Measurements from ENCODE around the gene RPGRIP1.
"Not testable (repeated sequence)": the region's sequence is repeated elsewhere in the genome, so short reads cannot be mapped to it uniquely, and the experiment has no call there.

Gene RPGRIP1

DNA sequence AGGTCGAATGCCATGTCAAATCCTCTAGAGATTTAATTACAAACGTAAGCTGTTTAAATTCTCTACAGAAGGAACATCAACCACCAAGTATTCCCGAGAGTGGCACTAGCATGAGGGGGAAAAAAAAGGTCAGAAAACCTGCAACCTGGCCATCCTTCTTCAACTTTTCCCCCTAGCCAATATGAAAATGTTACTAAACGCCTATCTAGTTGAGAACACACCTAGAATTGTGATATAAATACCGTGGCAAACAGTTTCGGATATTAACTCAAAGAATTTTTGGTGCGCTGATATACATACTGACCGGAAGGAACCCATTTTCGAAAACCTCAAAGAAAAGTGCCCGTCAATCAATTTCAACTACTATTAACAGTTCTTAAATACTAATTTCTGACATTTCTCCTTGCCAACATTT is 12.4 kb upstream of the RPGRIP1 start:
- H3K27ac Mint-ChIP-seq = peak overlapping the region; percentile 98
- H3K36me3 Mint-ChIP-seq (ENCODE audit: low read depth) = peaks cover 64% of the 10 kb centered on the region
- H3K4me1 Mint-ChIP-seq (ENCODE audit: low read depth) = peaks cover 54% of the 10 kb centered on the region
- intact Hi-C loops (cut with micrococcal nuclease) = no loop called here
- no peaks in the 10 kb centered on the region for H3K9me3 Mint-ChIP-seq
- no peaks in the 10 kb centered on the region for H3K27me3 Mint-ChIP-seq
- H3K4me3 Mint-ChIP-seq = peak overlapping the region; percentile 72

DNA sequence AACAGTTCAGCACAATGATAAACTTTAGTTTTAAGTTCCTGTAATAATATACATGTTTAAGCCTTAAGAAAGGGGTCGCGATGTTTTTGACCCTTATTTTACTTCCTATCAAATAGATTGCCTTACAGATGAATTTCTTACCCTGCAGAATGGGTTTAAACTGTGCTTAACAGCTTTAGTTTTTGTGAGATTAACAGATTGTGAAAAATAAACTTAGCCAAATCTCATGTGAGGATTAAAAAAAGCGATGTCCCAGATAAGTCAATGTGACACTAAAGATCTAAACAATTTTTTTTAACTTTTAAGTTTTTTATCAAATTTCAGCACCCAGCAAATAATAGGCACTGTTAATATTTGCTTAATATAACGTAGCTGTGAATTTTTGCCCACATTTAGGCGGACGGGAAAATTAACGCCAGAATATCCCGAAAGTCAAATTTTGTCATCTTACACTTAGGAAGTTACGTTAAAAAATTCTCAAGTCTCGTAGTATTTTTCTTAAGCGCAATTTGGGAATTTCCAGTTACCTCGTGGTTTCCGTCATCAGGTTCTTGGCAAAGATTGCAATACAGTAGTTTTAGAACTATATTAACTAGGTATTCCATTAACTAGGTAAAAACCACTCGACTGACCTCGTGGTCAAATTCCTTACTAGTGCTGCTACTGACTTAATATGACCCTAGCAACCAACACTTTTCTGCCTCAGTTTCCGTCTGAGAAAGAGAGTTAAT is 11.8 kb upstream of the RPGRIP1 start:
- peaks cover 58% of the 10 kb centered on the region for H3K36me3 Mint-ChIP-seq (ENCODE audit: low read depth)
- H3K4me3 Mint-ChIP-seq = peak overlapping the region; percentile 72
- no peaks in the 10 kb centered on the region for H3K27me3 Mint-ChIP-seq
- H3K9me3 Mint-ChIP-seq = no peaks in the 10 kb centered on the region
- H3K4me1 Mint-ChIP-seq (ENCODE audit: low read depth) = peaks cover 50% of the 10 kb centered on the region
- intact Hi-C loops (cut with micrococcal nuclease) = no loop called here
- peak overlapping the region; percentile 98 for H3K27ac Mint-ChIP-seq

DNA sequence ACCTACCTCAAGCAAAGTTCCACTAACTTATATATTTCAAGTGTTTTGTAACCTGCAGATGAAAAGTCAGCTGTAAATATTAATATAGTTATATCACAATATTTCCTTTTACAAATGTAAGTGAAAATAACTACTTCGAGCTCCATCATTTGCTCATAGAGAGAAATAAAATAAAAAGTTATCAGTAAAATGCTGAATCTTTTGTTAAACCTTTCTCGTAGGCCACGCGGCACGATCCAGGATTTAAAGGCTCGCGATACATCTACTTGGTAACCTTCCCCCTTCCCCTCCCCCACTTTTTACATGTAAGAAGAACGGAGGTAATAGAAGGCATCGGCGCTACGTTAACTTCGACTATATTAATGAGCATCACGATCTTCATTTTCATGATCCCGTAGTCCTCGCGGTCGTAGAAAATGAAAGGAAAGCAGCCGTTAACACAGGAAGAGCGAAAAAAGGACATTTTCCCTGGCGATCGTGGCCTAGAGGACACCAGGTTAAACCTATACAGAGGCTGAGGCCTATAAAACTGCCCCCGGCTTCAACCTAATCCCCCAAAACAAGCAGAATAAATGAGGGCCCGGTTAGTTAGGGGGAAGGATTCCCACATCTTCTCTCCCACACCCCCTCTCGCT is 11.1 kb upstream of the RPGRIP1 start:
- Mint-ChIP-seq H3K4me3 (peak overlapping the region; percentile 100), H3K27ac (peak overlapping the region; percentile 98), H3K9me3 (no peaks in the 10 kb centered on the region), H3K27me3 (no peaks in the 10 kb centered on the region), H3K4me1 (ENCODE audit: low read depth) (peaks cover 44% of the 10 kb centered on the region), H3K36me3 (ENCODE audit: low read depth) (peaks cover 51% of the 10 kb centered on the region)
- intact Hi-C loops (cut with micrococcal nuclease) = loop anchor here (1.0 kb wide), 1 partner anchor 116 kb away; the partner anchor contains the start of gene SUPT16H

DNA sequence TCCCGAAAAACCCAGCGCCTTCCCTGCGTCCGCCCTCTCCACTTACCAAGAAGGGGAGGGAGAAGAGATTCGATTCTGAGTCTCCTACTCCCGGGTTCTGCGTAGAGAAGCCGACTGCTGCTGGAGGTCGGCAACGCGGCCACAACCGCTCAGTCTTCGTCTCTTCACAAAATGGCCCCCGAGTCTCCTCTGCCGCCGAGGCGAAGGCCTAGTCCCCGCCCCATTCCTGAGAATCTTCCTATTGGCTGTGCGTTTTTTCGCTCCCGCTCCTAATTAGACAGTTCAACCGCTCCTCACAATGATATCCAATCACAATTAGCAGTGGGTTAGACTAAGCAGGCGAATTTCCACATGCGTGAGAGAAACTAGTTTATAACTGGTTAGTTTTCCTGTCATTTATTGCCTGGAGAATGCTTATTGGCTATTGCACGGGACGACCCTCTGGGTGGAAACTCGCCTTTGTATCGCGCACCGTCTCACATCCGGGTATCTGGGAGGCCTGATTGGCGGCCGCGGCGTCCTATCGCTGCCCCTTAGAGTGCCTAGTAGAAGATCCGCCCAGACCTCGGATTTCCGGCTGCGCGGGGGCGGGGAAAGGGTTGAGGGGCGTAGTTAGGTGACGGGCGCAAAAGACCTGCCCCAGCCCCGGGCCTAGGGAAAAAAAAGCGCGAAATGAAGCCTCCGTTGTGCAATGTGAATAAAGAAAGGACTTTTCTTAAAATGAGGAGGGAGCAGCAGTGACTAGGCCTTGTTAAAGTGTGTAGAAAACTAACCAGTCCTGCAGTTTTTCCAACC is 10.4 kb upstream of the RPGRIP1 start, which contains the start of gene HNRNPC:
Gene HNRNPC, minus strand, starts transcription at position 191 of the 795 bp plus-strand sequence. CDS start 35,249 bp downstream, outside the sequence.
- peaks cover 37% of the 10 kb centered on the region for H3K4me1 Mint-ChIP-seq (ENCODE audit: low read depth)
- H3K27ac Mint-ChIP-seq = peak within 1 kb of the TSS; percentile 98
- peaks cover 44% of the 10 kb centered on the region for H3K36me3 Mint-ChIP-seq (ENCODE audit: low read depth)
- H3K4me3 Mint-ChIP-seq = peak within 1 kb of the TSS; percentile 100
- no peaks in the 10 kb centered on the region for H3K9me3 Mint-ChIP-seq
- no peaks in the 10 kb centered on the region for H3K27me3 Mint-ChIP-seq
- intact Hi-C loops (cut with micrococcal nuclease) = loop anchor here (1.0 kb wide), 1 partner anchor 115 kb away; the partner anchor contains the start of gene SUPT16H

DNA sequence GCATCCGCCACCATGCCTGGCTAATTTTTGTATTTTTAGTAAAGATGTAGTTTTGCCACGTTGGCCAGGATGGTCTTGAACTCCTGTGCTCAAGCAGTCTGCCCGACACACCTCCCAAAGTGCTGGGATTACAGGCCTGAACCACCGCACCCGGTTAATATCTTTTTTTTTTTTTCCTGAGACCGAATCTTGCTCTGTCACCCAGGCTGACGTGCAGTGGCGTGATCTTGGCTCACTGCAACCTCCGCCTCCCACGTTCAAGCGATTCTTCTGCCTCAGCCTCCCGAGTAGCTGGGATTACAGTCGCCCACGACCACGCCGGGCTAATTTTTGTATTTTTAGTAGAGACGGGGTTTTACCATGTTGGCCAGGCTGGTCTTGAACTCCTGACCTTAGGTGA is 7.2 kb upstream of the RPGRIP1 start:
- intact Hi-C loops (cut with micrococcal nuclease); H3K9me3 Mint-ChIP-seq; H3K27me3 Mint-ChIP-seq; H3K4me3 Mint-ChIP-seq: not testable (repeated sequence)
- Mint-ChIP-seq H3K36me3 (ENCODE audit: low read depth) (peaks cover 12% of the 10 kb centered on the region), H3K27ac (peak overlapping the region; percentile 25), H3K4me1 (ENCODE audit: low read depth) (peaks cover 18% of the 10 kb centered on the region)

DNA sequence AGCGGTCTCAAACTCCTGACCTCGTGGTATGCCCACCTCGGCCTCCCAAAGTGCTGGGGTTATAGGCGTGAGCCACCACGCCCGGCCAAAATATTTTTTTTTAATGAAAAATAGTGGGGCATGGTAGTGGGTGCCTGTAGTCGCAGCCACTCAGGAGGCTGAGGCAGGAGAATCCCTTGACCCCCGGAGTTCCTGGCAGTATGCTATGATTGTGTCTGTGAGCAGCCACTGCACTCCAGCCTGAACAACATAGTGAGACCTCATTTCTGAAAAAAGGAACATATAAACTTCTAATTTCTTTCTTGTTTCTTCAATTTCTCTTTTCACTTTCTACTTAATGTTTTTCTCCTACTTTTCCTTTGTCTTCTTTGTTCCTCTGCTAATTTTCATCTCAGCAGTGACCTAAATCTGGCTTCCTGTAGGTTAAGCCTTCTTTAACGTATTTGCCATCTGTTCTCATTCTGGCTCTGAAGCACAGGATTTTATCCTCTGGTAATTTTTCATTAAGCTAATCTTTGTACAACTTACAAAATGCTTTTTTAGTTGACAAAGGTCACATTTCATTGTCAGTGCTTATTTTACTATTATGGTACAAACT is 4.5 kb upstream of the RPGRIP1 start:
- no peaks in the 10 kb centered on the region for H3K9me3 Mint-ChIP-seq

DNA sequence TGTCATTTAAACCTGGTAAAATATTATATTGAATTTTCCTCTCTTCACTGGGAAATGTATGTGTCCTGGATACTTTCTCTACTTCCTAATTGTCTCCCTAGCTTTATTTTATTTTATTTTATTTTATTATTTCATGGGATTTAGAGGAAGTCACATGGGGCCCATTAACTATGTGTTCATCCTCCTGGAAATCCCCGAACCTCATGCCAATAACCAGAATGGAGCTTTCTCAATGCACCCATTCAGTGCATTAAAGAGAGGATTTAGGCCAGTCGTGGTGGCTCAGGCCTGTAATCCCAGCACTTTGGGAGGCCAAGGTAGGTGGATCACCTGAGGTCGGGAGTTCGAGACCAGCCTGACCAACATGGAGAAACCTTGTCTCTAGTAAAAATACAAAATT is 1.3 kb upstream of the RPGRIP1 start:
- no peaks in the 10 kb centered on the region for H3K36me3 Mint-ChIP-seq (ENCODE audit: low read depth)
- H3K4me1 Mint-ChIP-seq (ENCODE audit: low read depth) = peaks cover 5% of the 10 kb centered on the region
- intact Hi-C loops (cut with micrococcal nuclease) = no loop called here
- no peaks in the 10 kb centered on the region for H3K9me3 Mint-ChIP-seq
- H3K27ac Mint-ChIP-seq = no peak overlapping the region
- no peaks in the 10 kb centered on the region for H3K27me3 Mint-ChIP-seq
- no peak overlapping the region for H3K4me3 Mint-ChIP-seq

More for the DNA sequence above, 4.5 kb upstream of the RPGRIP1 start:
- no peaks in the 10 kb centered on the region for H3K27me3 Mint-ChIP-seq
- intact Hi-C loops (cut with micrococcal nuclease) = no loop called here
- H3K36me3 Mint-ChIP-seq (ENCODE audit: low read depth) = no peaks in the 10 kb centered on the region
- H3K4me3 Mint-ChIP-seq = no peak overlapping the region
- H3K4me1 Mint-ChIP-seq (ENCODE audit: low read depth) = peaks cover 10% of the 10 kb centered on the region
- peak overlapping the region; percentile 48 for H3K27ac Mint-ChIP-seq

DNA sequence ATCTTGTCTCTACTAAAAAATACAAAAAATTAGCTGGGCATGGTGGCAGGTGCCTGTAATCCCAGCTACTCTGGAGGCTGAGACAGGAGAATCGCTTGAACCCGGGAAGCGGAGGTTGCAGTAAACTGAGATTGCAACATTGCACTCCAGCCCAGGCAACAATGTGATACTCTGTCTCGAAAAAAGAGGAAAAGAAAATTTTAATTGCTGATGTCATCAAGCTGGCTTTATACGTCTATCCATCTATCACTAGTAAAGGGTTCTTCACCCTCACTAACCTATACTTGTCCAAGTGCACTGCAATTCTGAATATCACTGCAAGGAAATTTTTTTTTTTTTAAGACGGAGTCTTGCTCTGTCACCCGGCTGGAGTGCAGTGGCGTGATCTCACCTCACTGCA is 2.0 kb downstream of the RPGRIP1 start:
- H3K36me3 Mint-ChIP-seq (ENCODE audit: low read depth); H3K4me3 Mint-ChIP-seq; H3K27me3 Mint-ChIP-seq; H3K27ac Mint-ChIP-seq; H3K9me3 Mint-ChIP-seq; H3K4me1 Mint-ChIP-seq (ENCODE audit: low read depth); intact Hi-C loops (cut with micrococcal nuclease): not testable (repeated sequence)

DNA sequence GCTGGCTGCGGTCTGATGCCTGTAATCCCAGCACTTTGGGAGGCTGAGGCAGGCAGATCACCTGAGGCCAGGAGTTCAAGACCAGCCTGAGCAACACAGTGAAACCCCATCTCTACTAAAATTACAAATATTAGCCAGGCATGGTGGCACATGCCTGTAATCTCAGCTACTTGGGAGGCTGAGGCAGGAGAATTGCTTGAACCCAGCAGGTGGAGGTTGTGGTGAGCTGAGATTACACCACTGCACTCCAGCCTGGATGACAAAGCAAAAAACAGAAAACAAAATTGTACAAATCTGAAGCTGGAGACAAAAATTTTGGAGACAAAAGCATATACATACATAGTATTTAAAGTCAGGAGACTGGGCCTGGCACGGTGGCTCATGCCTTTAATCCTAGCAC is 6.6 kb downstream of the RPGRIP1 start:
- H3K36me3 Mint-ChIP-seq (ENCODE audit: low read depth); H3K9me3 Mint-ChIP-seq; H3K4me3 Mint-ChIP-seq; intact Hi-C loops (cut with micrococcal nuclease); H3K27ac Mint-ChIP-seq; H3K4me1 Mint-ChIP-seq (ENCODE audit: low read depth); H3K27me3 Mint-ChIP-seq: not testable (repeated sequence)

DNA sequence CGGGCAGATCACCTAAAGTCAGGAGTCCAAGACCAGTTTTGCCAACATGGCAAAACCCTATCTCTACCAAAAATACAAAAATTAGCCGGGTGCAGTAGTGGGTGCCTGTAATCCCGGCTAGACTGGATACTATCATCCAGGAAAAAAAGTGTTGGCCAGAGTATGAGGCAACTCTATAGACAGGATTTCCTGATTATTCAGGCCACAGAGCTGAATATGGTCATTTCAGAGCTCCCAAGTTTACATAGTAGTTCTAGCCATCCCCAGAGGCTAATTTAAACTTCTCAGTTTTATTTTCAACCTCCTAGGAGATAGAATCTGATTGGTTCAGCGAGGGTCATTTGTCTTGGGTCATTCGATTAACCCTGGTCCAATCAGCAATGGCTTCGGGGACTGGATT is 7.3 kb downstream of the RPGRIP1 start:
- Mint-ChIP-seq H3K4me1 (ENCODE audit: low read depth) (peaks cover 5% of the 10 kb centered on the region), H3K27me3 (peaks cover 1% of the 10 kb centered on the region), H3K36me3 (ENCODE audit: low read depth) (no peaks in the 10 kb centered on the region), H3K27ac (no peak overlapping the region), H3K9me3 (no peaks in the 10 kb centered on the region), H3K4me3 (no peak overlapping the region)
- intact Hi-C loops (cut with micrococcal nuclease) = no loop called here

DNA sequence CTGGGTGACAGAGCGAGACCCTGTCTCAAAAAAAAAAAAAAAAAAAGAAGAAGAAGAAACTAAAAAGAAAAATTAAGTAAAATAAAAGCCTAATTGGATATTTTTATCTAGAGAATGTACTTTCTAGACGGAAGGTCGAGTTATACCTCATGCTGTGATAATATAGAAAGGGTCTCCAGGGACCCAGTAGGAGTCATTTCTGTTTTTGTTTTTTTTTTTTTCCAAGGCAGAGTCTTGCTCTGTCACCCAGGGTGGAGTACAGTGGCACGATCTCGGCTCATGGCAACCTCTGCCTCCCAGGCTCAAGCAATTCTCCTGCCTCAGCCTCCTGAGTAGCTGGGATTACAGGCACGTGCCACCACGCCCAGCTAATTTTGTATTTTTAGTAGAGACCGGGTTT is 14.1 kb downstream of the RPGRIP1 start:
- H3K9me3 Mint-ChIP-seq; intact Hi-C loops (cut with micrococcal nuclease); H3K4me3 Mint-ChIP-seq; H3K4me1 Mint-ChIP-seq (ENCODE audit: low read depth); H3K36me3 Mint-ChIP-seq (ENCODE audit: low read depth); H3K27me3 Mint-ChIP-seq: not testable (repeated sequence)
- peak overlapping the region; percentile 22 for H3K27ac Mint-ChIP-seq

DNA sequence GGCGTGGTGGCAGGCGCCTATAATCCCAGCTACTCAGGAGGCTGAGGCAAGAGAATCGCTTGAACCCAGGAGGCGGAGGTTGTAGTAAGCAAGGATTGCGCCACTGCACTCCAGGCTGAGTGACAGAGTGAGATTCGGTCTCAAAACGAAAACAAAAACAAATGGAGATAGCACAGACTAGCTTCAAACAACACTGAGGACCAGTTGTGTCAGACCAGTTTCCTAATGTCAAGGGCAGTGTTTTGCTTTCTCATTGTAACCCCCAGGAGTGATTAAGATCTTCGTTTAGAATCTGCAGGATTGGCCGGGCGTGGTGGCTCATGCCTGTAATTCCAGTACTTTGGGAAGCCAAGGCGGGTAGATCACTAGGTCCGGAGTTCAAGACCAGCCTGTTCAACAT is 18.5 kb downstream of the RPGRIP1 start:
- H3K4me1 Mint-ChIP-seq (ENCODE audit: low read depth) = peaks cover 9% of the 10 kb centered on the region
- intact Hi-C loops (cut with micrococcal nuclease) = no loop called here

DNA sequence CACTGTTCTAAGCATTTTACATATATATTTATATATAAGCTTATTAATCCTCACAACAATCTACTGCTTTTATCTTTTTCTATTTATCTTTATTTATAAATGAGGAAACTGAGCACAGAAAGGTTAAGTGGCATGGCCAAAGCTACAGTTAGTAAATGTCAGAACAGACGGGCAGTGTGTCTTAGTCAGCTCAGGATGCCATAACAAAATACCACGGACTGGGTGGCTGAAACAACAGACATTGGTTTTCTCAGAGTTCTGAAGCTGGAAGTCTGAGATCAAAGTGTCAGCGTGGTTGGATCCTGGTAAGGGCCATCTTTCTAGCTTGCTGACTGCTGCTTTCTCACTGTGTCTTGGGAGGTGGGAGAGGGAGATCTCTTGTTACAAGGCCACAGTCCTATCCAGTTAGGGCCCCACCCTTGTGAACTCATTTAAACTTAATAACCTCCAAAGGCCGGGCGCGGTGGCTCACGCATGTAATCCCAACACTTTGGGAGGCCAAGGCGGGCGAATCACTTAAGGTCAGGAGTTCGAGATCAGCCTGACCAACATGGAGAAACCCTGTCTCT is 19.8 kb downstream of the RPGRIP1 start:
- no peaks in the 10 kb centered on the region for H3K9me3 Mint-ChIP-seq
- intact Hi-C loops (cut with micrococcal nuclease) = no loop called here
- peaks cover 24% of the 10 kb centered on the region for H3K27me3 Mint-ChIP-seq
- H3K4me3 Mint-ChIP-seq = no peak overlapping the region
- H3K4me1 Mint-ChIP-seq (ENCODE audit: low read depth) = peaks cover 9% of the 10 kb centered on the region
- H3K36me3 Mint-ChIP-seq (ENCODE audit: low read depth) = no peaks in the 10 kb centered on the region
- no peak overlapping the region for H3K27ac Mint-ChIP-seq

More for the DNA sequence above, 18.5 kb downstream of the RPGRIP1 start:
- no peak overlapping the region for H3K27ac Mint-ChIP-seq
- no peak overlapping the region for H3K4me3 Mint-ChIP-seq
- peaks cover 22% of the 10 kb centered on the region for H3K27me3 Mint-ChIP-seq
- no peaks in the 10 kb centered on the region for H3K9me3 Mint-ChIP-seq
- no peaks in the 10 kb centered on the region for H3K36me3 Mint-ChIP-seq (ENCODE audit: low read depth)
